Activated naive CD8-positive, alpha-beta T cell treated with anti-CD3 and anti-CD28 coated beads for 36 hours (primary cell): Measurements from ENCODE around the gene PTPRN2. TPM values are rescaled to one million over a fixed set of nuclear protein-coding genes. Genes with fewer than 3 reads are reported as not detected.
"Not testable (repeated sequence)": the region's sequence is repeated elsewhere in the genome, so short reads cannot be mapped to it uniquely, and the experiment has no call there.

Experiments
- DNase-seq: peaks from one replicate; pipeline ENCODE4 v3.0.0; 2021
- H3K27ac Mint-ChIP-seq: one replicate; pipeline ENCODE4 v1.8.0; 2022; ENCODE audit warnings: mild to moderate bottlenecking, moderate library complexity, mixed read lengths
- H3K27me3 Mint-ChIP-seq: one replicate; pipeline ENCODE4 v1.8.0; 2022; ENCODE audit warnings: mild to moderate bottlenecking, mixed read lengths
- H3K36me3 Mint-ChIP-seq: one replicate; pipeline ENCODE4 v1.8.0; 2021; ENCODE audit warnings: mild to moderate bottlenecking, mixed read lengths
- H3K4me1 Mint-ChIP-seq: one replicate; pipeline ENCODE4 v1.8.0; 2021; ENCODE audit warnings: mixed read lengths
- H3K4me3 Mint-ChIP-seq: one replicate; pipeline ENCODE4 v1.8.0; 2022; ENCODE audit warnings: mild to moderate bottlenecking, moderate library complexity, mixed read lengths
- H3K9me3 Mint-ChIP-seq: one replicate; pipeline ENCODE4 v1.8.0; 2022; ENCODE audit warnings: mixed read lengths
- total RNA-seq, 2 experiments: library from RNA; stranded (reverse); gene quantifications; one replicate each; pipeline ENCODE4 v1.2.3, GENCODE V29; 2021

Gene PTPRN2
- total RNA-seq, 2 experiments from 2014 or later: 0.72 to 0.74 TPM

DNA sequence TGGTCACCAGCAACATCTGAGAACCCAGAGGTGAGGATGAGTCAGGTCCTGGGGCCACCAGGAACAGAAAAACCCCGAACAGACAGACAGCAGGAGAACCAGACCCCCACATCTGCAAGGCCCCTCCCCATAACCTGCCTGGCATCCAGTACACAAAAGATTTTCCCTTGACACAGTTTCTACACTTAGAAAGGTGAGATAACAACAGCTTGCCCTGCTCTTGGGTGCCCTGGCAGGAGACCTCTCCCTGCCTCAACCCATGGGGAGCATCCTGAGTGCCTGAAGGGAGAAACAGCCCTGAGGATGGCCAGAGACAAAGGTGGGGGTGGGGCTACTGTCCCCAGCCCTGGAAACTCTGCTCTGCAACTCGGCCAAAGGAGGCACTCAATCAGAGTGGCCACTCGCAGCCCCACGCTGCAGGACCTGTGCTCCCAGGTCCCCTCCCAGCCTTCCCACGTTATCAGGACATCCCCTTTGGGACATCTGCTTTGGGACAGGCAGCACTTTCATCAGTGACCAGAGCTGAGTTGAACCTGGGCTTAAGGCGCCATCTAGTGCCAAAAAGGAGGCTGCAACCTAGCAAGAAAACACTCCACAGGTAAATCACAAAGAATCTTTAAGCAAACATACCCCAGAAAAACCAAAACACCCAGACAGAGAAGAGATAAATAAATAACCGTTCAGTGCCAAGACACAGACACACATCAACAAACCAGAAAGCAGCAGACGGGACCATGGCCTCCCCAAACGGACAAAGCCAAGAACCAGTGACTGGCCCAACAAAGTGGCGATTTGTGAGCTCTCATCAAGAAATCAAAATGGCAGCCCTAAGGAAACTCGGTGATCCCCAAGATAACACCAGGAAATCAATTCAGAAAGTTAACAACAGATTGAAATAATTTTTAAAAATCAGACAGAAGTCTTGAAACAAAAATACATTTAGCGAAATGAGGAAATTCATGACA is 233.7 kb downstream of the PTPRN2 start:
- peak; percentile 9 for DNase-seq

DNA sequence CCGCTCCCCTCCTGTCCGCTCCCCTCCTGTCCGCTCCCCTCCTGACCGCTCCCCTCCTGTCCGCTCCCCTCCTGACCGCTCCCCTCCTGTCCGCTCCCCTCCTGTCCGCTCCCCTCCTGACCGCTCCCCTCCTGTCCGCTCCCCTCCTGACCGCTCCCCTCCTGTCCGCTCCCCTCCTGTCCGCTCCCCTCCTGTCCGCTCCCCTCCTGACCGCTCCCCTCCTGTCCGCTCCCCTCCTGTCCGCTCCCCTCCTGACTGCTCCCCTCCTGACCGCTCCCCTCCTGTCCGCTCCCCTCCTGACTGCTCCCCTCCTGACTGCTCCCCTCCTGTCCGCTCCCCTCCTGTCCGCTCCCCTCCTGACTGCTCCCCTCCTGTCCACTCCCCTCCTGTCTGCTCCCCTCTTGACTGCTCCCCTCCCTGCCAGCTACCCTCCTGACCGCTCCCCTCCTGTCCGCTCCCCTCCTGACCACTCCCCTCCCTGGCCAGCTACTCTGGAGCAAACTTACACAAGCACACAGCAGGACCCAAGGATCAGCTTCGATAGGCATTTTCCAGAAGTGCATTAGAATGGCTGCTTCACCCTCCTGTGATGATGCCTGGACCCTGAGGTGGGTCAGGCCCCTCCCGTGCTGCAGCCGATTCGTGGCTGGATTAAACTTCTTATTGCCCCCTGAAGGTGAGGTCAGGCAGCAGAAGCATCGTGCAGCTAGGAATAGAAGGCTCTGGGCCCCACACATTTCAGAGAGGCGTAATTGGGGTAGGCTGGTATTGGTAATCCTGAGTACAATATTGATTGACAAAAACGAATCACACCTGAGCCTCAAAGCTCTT is 235.5 kb downstream of the PTPRN2 start:
- H3K4me3 Mint-ChIP-seq, H3K36me3 Mint-ChIP-seq, DNase-seq, H3K4me1 Mint-ChIP-seq, H3K27ac Mint-ChIP-seq, H3K9me3 Mint-ChIP-seq: not testable (repeated sequence)
- peaks cover 13% of the 10 kb centered on the region for H3K27me3 Mint-ChIP-seq

More for the DNA sequence above, 233.7 kb downstream of the PTPRN2 start:
- Mint-ChIP-seq H3K4me1 (no peaks in the 10 kb centered on the region), H3K27ac (no peak overlapping the region), H3K36me3 (peaks cover 2% of the 10 kb centered on the region), H3K9me3 (peaks cover 10% of the 10 kb centered on the region), H3K4me3 (no peak overlapping the region), H3K27me3 (peaks cover 13% of the 10 kb centered on the region)

DNA sequence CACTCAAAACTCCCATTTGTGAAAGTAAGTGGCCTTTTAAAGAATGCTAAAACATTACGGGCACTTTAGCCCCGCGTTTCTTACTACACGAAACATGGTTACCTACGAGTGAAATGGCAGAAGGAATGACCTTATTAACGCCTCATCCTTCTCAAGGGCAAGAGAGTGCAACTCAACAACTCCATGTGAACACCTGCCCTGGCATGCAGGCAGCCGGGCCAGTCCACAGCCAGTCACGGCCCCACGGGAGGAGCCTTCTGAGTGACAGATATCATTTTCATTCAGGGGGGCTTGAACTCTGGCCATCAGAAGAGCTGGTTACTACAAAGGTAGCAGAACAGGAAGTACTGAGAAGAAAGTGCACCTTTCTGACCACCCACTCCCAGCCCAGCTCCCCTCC is 236.1 kb downstream of the PTPRN2 start:
- H3K4me1 Mint-ChIP-seq: no peaks in the 10 kb centered on the region
- peaks cover 2% of the 10 kb centered on the region for H3K36me3 Mint-ChIP-seq
- H3K4me3 Mint-ChIP-seq: no peak overlapping the region
- H3K27ac Mint-ChIP-seq: no peak overlapping the region
- H3K27me3 Mint-ChIP-seq: peaks cover 10% of the 10 kb centered on the region
- peaks cover 10% of the 10 kb centered on the region for H3K9me3 Mint-ChIP-seq
- no peak for DNase-seq

DNA sequence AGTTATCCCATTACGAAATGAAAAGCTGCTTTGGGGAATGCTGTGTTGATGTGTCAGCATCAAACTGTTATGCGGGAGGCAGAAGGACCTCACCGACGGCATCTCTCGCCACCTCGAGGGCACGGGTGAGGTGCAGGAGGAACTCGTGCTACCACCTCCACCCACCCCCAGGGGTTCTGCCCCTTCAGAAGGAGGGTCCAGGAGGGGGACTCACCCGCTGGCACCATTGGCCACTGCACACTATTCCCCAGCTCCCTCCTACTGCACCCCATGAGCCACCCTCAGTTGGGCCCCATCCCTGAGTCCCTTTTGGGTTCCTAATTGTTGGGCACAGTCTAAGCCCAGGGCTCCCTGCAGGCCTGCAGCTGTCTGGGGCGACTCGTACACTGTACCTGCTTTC is 236.6 kb downstream of the PTPRN2 start:
- Mint-ChIP-seq H3K4me1 (no peaks in the 10 kb centered on the region), H3K36me3 (peaks cover 2% of the 10 kb centered on the region), H3K27me3 (peaks cover 10% of the 10 kb centered on the region), H3K4me3 (no peak overlapping the region), H3K9me3 (peaks cover 10% of the 10 kb centered on the region), H3K27ac (no peak overlapping the region)
- no peak for DNase-seq

DNA sequence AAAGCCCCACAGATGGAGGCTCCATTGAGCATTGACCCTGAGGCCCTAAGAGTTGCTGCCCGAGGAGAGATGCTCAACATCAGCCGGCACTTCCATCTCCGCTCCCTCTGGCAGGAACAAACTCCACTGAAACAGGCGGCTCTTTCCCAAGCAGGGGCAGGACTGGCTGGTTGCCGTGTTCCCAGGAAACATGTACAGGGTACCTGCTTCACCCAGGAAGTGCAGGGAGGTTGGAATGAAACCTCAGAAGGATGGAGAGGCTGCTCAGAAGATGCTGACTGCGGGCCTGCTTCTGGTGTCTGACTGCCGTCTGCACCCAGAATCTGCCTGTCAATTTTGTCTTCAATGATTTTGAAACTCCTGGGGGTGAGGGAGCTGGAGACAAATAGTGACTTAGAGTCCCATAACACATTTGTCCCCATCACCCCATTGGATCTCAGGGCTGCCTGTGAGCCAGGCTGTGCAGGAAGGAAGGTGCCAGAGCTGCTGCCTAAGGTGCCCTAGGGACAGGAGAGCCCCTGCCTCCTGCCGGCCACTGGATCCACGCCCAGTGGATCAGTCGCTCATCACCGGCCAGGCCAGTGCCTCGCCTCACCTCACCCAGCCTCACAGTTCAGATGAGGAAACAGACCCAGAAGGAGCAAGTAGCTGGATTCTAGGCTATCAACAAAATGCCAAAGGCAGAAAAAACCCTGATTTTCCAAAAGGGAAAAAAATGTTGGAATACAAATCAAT is 237.3 kb downstream of the PTPRN2 start:
- Mint-ChIP-seq H3K4me1 (no peaks in the 10 kb centered on the region), H3K9me3 (peaks cover 10% of the 10 kb centered on the region), H3K27ac (no peak overlapping the region), H3K36me3 (peaks cover 2% of the 10 kb centered on the region), H3K4me3 (no peak overlapping the region), H3K27me3 (peaks cover 10% of the 10 kb centered on the region)
- DNase-seq: no peak

DNA sequence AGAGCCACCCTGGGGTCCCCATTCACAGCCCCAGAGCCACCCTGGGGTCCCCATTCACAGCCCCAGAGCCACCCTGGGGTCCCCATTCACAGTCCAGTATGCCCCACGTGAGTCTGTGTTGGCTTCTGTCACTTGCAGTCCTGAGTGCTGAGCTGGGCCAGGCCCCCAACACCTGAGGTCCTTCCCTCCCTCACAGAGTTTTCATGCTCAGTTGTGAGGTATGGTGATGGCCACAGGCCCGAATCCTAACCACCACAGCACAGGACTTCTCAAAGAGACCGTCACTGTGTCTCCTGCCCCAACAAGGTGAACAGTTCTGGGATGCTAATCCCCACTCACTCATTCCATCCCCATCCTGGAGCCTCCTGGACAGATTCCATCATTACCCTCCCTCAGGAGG is 239.2 kb downstream of the PTPRN2 start:
- Mint-ChIP-seq H3K4me3 (no peak overlapping the region), H3K27me3 (no peaks in the 10 kb centered on the region), H3K36me3 (no peaks in the 10 kb centered on the region)

DNA sequence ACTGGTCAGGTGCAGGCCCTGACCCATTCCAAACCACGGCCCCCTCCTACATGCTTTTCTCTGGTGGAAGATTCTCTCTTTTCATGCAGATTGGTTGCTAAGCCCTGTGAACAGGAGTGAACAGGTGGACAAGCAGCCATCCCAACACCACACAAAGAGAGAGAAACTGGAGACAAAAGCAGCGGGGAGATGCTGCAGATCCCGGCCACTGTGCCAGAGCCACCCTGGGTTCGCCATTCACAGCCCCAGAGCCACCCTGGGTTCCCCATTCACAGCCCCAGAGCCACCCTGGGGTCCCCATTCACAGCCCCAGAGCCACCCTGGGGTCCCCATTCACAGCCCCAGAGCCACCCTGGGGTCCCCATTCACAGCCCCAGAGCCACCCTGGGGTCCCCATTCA is 239.6 kb downstream of the PTPRN2 start:
- H3K4me1 Mint-ChIP-seq, H3K4me3 Mint-ChIP-seq, H3K27ac Mint-ChIP-seq, H3K36me3 Mint-ChIP-seq, DNase-seq, H3K9me3 Mint-ChIP-seq, H3K27me3 Mint-ChIP-seq: not testable (repeated sequence)

More for the DNA sequence above, 239.2 kb downstream of the PTPRN2 start:
- H3K27ac Mint-ChIP-seq: no peak overlapping the region
- DNase-seq: no peak
- H3K9me3 Mint-ChIP-seq: no peaks in the 10 kb centered on the region
- no peaks in the 10 kb centered on the region for H3K4me1 Mint-ChIP-seq

DNA sequence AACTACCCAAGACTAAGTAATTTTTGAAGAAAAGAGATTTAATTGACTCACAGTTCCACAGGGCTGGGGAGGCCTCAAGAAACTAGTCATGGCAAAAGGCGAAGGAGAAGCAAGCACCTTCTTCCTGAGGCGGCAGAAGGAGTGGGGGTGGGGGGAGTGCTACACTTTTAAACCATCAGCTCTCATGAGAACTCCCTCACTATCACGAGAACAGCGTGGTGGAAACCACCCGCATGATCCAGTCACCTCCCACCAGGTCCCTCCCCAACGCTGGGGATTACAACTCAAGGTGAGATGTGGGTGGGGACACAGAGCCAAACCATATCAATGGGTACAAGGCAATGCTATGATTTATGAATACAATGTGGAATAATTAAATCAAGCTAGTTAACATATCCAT is 241.9 kb downstream of the PTPRN2 start:
- no peak for DNase-seq
- no peak overlapping the region for H3K27ac Mint-ChIP-seq
- H3K36me3 Mint-ChIP-seq: peaks cover 5% of the 10 kb centered on the region
- no peaks in the 10 kb centered on the region for H3K27me3 Mint-ChIP-seq
- H3K4me3 Mint-ChIP-seq: no peak overlapping the region
- peaks cover 16% of the 10 kb centered on the region for H3K9me3 Mint-ChIP-seq
- no peaks in the 10 kb centered on the region for H3K4me1 Mint-ChIP-seq

DNA sequence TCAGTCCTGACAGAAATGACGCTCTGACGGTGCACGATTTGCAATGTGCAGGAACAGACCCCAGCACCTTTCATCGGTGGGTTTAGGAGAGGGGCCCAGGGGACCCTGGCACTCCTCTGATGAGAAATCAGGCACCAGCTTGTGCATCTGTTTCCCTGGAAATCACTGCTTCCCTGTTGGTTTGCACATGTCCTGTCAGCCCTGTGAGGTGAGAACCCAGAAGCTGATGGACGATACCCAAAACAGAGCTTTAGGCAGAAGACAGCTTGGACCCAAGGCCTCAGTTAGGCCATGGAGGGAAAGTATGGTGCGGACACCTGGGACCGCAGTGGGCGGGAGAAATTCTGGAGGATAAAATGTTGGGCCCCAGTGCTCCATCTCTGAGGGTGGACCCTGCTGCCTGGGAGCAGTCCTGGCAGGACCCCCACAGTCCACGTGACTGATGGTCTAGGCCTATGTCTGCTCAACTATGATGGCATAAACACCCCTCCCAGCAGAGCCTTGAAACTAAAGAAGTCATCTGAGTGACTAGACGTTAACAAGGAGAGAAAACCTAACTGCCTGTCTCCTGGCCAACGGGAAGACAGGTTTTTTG is 242.8 kb downstream of the PTPRN2 start:
- no peak overlapping the region for H3K4me3 Mint-ChIP-seq
- no peaks in the 10 kb centered on the region for H3K27me3 Mint-ChIP-seq
- H3K4me1 Mint-ChIP-seq: no peaks in the 10 kb centered on the region
- no peak for DNase-seq
- no peak overlapping the region for H3K27ac Mint-ChIP-seq
- peaks cover 24% of the 10 kb centered on the region for H3K9me3 Mint-ChIP-seq
- H3K36me3 Mint-ChIP-seq: peaks cover 5% of the 10 kb centered on the region

DNA sequence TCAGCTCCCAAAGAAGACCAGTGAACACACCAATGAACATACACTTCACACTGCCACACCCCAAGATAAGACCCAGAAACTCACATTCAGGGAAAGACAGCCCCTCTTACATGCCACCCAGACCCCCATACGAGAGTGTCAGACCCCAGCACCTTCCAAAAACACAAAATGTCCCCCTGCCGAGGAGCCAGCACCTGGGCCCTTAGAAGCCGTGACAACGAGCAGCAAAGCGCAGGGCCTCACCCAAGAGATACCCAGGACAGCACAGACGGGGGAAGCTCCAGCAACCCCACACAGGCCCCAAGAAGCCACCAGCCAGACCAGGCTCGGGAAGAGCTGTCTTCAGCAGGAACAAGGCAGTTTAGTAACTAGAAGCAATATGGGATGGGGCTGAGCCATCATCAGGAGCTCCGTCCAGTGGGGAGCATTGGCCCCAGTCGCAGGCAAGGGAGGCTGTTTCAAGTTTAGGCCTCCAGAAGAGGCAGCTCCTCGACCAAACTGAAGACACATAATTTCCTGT is 243.6 kb downstream of the PTPRN2 start:
- H3K4me3 Mint-ChIP-seq: no peak overlapping the region
- peaks cover 5% of the 10 kb centered on the region for H3K36me3 Mint-ChIP-seq
- H3K27ac Mint-ChIP-seq: no peak overlapping the region
- no peaks in the 10 kb centered on the region for H3K27me3 Mint-ChIP-seq
- peaks cover 27% of the 10 kb centered on the region for H3K9me3 Mint-ChIP-seq
- no peaks in the 10 kb centered on the region for H3K4me1 Mint-ChIP-seq
- DNase-seq: no peak

DNA sequence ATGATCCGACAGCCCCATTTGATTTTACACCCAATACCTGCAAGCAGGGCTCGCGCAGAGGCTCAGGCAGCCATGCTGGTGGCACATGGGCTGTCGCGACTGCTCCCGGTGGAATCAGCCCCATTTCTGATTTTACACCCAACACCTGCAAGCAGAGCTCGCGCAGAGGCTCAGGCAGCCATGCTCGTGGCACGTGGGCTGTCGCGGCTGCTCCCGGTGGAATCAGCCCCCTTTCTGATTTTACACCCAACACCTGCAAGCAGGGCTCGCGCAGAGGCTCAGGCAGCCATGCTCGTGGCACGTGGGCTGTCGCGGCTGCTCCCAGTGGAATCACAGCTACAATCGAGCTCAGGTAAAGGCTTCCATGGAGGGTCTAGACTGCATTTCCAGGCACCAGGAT is 244.1 kb downstream of the PTPRN2 start:
- no peak overlapping the region for H3K27ac Mint-ChIP-seq
- H3K36me3 Mint-ChIP-seq: peaks cover 5% of the 10 kb centered on the region
- H3K4me3 Mint-ChIP-seq: no peak overlapping the region
- no peaks in the 10 kb centered on the region for H3K27me3 Mint-ChIP-seq
- no peaks in the 10 kb centered on the region for H3K4me1 Mint-ChIP-seq
- H3K9me3 Mint-ChIP-seq: peaks cover 28% of the 10 kb centered on the region
- no peak for DNase-seq

DNA sequence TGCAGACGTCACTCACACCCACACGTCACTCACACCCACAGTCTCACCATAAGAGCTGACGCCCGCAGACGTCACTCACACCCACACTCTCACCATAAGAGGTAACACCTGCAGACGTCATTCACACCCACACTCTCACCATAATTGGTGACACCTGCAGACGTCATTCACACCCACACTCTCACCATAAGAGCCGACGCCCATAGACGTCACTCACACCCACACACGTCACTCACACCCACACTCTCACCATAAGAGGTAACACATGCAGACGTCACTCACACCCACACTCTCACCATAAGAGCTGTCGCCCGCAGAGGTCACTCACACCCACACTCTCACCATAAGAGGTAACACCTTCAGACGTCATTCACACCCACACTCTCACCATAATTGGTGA is 246.5 kb downstream of the PTPRN2 start:
- H3K27ac Mint-ChIP-seq, H3K4me1 Mint-ChIP-seq, H3K36me3 Mint-ChIP-seq, H3K27me3 Mint-ChIP-seq, DNase-seq: not testable (repeated sequence)
- peak overlapping the region; percentile 2 for H3K4me3 Mint-ChIP-seq
- peaks cover 40% of the 10 kb centered on the region for H3K9me3 Mint-ChIP-seq

DNA sequence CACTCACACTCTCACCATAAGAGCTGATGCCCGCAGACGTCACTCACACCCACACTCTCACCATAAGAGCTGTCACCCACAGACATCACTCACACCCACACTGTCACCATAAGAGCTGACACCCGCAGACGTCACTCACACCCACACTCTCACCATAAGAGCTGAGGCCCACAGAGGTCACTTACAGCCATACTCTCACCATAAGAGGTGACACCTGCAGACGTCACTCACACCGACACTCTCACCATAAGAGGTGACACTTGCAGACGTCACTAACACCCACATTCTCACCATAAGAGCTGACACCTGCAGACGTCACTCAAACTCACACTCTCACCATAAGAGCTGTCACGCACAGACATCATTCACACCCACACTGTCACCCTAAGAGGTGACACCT is 250.7 kb downstream of the PTPRN2 start:
- Mint-ChIP-seq H3K9me3 (peaks cover 62% of the 10 kb centered on the region), H3K36me3 (peaks cover 21% of the 10 kb centered on the region)
- H3K4me1 Mint-ChIP-seq, H3K27me3 Mint-ChIP-seq, H3K4me3 Mint-ChIP-seq, DNase-seq, H3K27ac Mint-ChIP-seq: not testable (repeated sequence)

DNA sequence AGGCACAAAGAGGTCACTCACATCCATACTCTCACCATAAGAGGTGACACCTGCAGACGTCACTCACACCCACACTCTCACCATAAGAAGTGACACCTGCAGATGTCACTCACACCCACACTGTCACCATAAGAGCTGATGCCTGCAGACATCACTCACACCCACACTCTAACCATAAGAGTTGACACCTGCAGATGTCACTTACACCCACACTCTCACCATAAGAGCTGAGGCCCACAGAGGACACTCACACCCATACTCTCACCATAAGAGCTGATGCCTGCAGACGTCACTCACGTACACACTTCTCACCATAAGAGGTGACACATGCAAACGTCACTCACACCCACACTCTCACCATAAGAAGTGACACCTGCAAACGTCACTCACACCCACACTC is 255.1 kb downstream of the PTPRN2 start:
- DNase-seq, H3K27me3 Mint-ChIP-seq, H3K4me1 Mint-ChIP-seq, H3K27ac Mint-ChIP-seq, H3K4me3 Mint-ChIP-seq: not testable (repeated sequence)
- H3K36me3 Mint-ChIP-seq: peaks cover 19% of the 10 kb centered on the region
- H3K9me3 Mint-ChIP-seq: peaks cover 45% of the 10 kb centered on the region
